ENCODE data around the gene PANX3. TPM values are rescaled to one million over a fixed set of nuclear protein-coding genes. Genes with fewer than 3 reads are reported as not detected.

Gene PANX3
- total and polyA plus RNA-seq, 9 of the 15 experiments (the other 6 are each of a cell fraction or from before 2014, with no cell fraction given): 0.09 to 0.69 (median 0.39) TPM

DNA sequence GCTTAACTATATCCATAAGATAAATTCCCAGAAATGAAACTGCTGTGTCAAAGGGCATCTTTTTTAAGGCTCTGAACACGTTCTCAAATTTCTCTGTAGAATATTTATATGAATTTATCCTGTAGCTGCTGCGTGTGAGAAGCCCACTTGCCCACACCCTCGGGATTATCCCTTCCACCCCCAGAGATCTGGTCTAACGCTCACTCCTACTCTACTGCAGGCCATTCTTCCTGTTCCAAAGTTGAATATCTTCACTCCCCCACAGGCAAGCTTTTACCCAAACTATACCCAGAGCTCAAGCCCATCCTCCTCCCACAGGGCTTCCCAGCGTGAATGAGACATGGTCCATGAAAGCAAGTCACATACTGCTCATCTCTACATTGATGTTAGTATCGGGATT, 37.4 kb downstream of the PANX3 start:
- TF ChIP-seq ZBTB49 (CRISPR knock-in tag; IDR thresholded peaks at IDR 0.05; ENCODE audit: borderline replicate concordance): no peak
- no peak for TF ChIP-seq ZNF639 (CRISPR knock-in tag; conservative IDR thresholded peaks at IDR 0.05 in 1 of 2, IDR thresholded peaks at IDR 0.05 in 1 of 2)
- TF ChIP-seq ZNF253 (CRISPR knock-in tag; conservative IDR thresholded peaks at IDR 0.05): no peak
- TF ChIP-seq, protein P1, sequence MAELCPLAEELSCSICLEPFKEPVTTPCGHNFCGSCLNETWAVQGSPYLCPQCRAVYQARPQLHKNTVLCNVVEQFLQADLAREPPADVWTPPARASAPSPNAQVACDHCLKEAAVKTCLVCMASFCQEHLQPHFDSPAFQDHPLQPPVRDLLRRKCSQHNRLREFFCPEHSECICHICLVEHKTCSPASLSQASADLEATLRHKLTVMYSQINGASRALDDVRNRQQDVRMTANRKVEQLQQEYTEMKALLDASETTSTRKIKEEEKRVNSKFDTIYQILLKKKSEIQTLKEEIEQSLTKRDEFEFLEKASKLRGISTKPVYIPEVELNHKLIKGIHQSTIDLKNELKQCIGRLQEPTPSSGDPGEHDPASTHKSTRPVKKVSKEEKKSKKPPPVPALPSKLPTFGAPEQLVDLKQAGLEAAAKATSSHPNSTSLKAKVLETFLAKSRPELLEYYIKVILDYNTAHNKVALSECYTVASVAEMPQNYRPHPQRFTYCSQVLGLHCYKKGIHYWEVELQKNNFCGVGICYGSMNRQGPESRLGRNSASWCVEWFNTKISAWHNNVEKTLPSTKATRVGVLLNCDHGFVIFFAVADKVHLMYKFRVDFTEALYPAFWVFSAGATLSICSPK (IDR thresholded peaks at IDR 0.05; ENCODE audit: borderline replicate concordance): no peak
- no peak for TF ChIP-seq RBM14 (IDR thresholded peaks at IDR 0.05; ENCODE audit: borderline replicate concordance, insufficient read depth, low read depth, low read length)
- TF ChIP-seq TFAM (CRISPR knock-in tag; conservative IDR thresholded peaks at IDR 0.05): no peak
- TF ChIP-seq, protein P2, sequence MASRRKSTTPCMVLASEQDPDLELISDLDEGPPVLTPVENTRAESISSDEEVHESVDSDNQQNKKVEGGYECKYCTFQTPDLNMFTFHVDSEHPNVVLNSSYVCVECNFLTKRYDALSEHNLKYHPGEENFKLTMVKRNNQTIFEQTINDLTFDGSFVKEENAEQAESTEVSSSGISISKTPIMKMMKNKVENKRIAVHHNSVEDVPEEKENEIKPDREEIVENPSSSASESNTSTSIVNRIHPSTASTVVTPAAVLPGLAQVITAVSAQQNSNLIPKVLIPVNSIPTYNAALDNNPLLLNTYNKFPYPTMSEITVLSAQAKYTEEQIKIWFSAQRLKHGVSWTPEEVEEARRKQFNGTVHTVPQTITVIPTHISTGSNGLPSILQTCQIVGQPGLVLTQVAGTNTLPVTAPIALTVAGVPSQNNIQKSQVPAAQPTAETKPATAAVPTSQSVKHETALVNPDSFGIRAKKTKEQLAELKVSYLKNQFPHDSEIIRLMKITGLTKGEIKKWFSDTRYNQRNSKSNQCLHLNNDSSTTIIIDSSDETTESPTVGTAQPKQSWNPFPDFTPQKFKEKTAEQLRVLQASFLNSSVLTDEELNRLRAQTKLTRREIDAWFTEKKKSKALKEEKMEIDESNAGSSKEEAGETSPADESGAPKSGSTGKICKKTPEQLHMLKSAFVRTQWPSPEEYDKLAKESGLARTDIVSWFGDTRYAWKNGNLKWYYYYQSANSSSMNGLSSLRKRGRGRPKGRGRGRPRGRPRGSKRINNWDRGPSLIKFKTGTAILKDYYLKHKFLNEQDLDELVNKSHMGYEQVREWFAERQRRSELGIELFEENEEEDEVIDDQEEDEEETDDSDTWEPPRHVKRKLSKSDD (conservative IDR thresholded peaks at IDR 0.05; ENCODE audit: low read length): no peak
- TF ChIP-seq, protein P3, sequence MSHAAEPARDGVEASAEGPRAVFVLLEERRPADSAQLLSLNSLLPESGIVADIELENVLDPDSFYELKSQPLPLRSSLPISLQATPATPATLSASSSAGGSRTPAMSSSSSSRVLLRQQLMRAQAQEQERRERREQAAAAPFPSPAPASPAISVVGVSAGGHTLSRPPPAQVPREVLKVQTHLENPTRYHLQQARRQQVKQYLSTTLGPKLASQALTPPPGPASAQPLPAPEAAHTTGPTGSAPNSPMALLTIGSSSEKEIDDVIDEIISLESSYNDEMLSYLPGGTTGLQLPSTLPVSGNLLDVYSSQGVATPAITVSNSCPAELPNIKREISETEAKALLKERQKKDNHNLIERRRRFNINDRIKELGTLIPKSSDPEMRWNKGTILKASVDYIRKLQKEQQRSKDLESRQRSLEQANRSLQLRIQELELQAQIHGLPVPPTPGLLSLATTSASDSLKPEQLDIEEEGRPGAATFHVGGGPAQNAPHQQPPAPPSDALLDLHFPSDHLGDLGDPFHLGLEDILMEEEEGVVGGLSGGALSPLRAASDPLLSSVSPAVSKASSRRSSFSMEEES (CRISPR knock-in tag; IDR thresholded peaks at IDR 0.05): no peak
- 29% methylated on average over 6 of the region's 6 CpGs for WGBS (ENCODE audit: insufficient coverage, low coverage, missing lambda C conversion rate)
- Histone ChIP-seq H3K9me1 (ENCODE audit: control insufficient read depth, insufficient read depth, low read length) (no peaks in the 10 kb centered on the region), H2AFZ (ENCODE audit: low read depth, low read length) (no peak overlapping the region), H3K4me3 (no peak overlapping the region), H3K9ac (ENCODE audit: insufficient read depth in 1 of 2, low read depth in 2 of 2, low read length in 2 of 2) (no peak overlapping the region), H3K4me2 (ENCODE audit: insufficient read depth, low read length) (no peak overlapping the region), H4K20me1 (replicated peaks; ENCODE audit: control insufficient read depth, insufficient read depth, low read length) (no peaks in the 10 kb centered on the region), H3K79me2 (ENCODE audit: control insufficient read depth, insufficient read depth, low read length) (no peaks in the 10 kb centered on the region), H3K27ac (ENCODE audit: extremely low read depth, low read depth, low read length) (no peak overlapping the region), H3K27me3 (ENCODE audit: control insufficient read depth in 2 of 2, insufficient read depth in 2 of 2, low read length in 2 of 2) (no peaks in the 10 kb centered on the region), H3K4me1 (replicated peaks in 1 of 2; ENCODE audit: control insufficient read depth in 2 of 2, insufficient read depth in 2 of 2, low read length in 2 of 2) (peaks cover 0 to 14% of the 10 kb centered on the region in 2 experiments; a peak in 2 of 5 replicates), H3K9me3 (replicated peaks; ENCODE audit: control insufficient read depth, insufficient read depth, low read depth, low read length) (no peaks in the 10 kb centered on the region), H3K36me3 (ENCODE audit: control insufficient read depth, insufficient read depth, low read length) (no peaks in the 10 kb centered on the region)
- intact Hi-C loops (cut with micrococcal nuclease) (no loop called here), in situ Hi-C loops (cut with MboI) (no loop called here)
- ChIA-PET POLR2A (interaction anchor here (0.6 to 0.8 kb wide), 2 partner anchors 19 to 48 kb away, joined by 3 read pairs; no protein-coding TSS in a partner anchor), CTCF (ENCODE audit: low intra/inter-chr PET ratio) (no interaction called here)
- ATAC-seq (no peak), FAIRE-seq (no peak), DNase-seq (ENCODE audit: extremely low read depth in 1 of 4, low spot score in 3 of 4) (no peak)
- no TSS peak for BruUV-seq (replicated peaks)

Measured in K562 (cell line).